ENCODE measurements around the gene C1orf159. TPM values are rescaled to one million over a fixed set of nuclear protein-coding genes. Genes with fewer than 3 reads are reported as not detected.

Gene C1orf159
- polyA plus RNA-seq, 3 donors: 3.0 to 18.8 (median 3.3) TPM

- peaks cover 56 to 84% (median 73%) of the 10 kb centered on the region in 3 donors for H3K27me3 Mint-ChIP-seq (ENCODE audit: low read depth in 3 of 3)
- no peaks in the 10 kb centered on the region for H3K79me2 ChIP-seq (ENCODE audit: insufficient read depth, low read length)
- WGBS (ENCODE audit: insufficient coverage): 56% methylated on average over 21 of the region's 24 CpGs
- no peak overlapping the region for H3K9ac ChIP-seq (ENCODE audit: insufficient read depth, low read length, poor library complexity, severe bottlenecking)
- peak overlapping the region in 1 of 2 donors; percentile 82 for H3K4me3 Mint-ChIP-seq
- peaks cover 6 to 62% of the 10 kb centered on the region in 2 donors for H3K27me3 ChIP-seq (ENCODE audit: control insufficient read depth in 2 of 2, insufficient read depth in 2 of 2, low read length in 2 of 2)
- H4K20me1 ChIP-seq (ENCODE audit: insufficient read depth, low read length): no peaks in the 10 kb centered on the region
- no peaks in the 10 kb centered on the region for H3K36me3 ChIP-seq (replicated peaks in 1 of 2; ENCODE audit: control insufficient read depth in 1 of 2, insufficient read depth in 2 of 2, low read length in 2 of 2)
- H3K4me1 ChIP-seq (ENCODE audit: control insufficient read depth in 1 of 2, insufficient read depth in 2 of 2, low read length in 2 of 2): peaks cover 29 to 37% of the 10 kb centered on the region in 2 donors
- no peak for TF ChIP-seq CTCF (IDR thresholded peaks at IDR 0.05)
- H3K27ac ChIP-seq (ENCODE audit: low read depth in 1 of 2, low read length in 2 of 2): peak overlapping the region in 1 of 2 donors; percentile 16
- H3K9me3 Mint-ChIP-seq: peaks cover 0 to 10% (median 4%) of the 10 kb centered on the region in 7 donors
- H3K9me3 ChIP-seq (replicated peaks in 1 of 2; ENCODE audit: control insufficient read depth in 1 of 2, insufficient read depth in 1 of 2, low read length in 2 of 2): peaks cover 0 to 3% of the 10 kb centered on the region in 2 donors
- no peak overlapping the region for H2AFZ ChIP-seq (ENCODE audit: insufficient read depth, low read depth, low read length, poor library complexity, severe bottlenecking)
- H3K4me2 ChIP-seq (replicated peaks; ENCODE audit: extremely low read depth, low read length, poor library complexity, severe bottlenecking): no peak overlapping the region
- intact Hi-C loops (cut with micrococcal nuclease): loop anchor here (5.0 to 10.0 kb wide), 2 partner anchors 79 to 81 kb away; partner anchors contain the start of gene PERM1 (in 2 of the 2)
- no peak for DNase-seq
- H3K27ac Mint-ChIP-seq: peak overlapping the region in 4 of 7 donors; percentile 30 to 86 (median 54)
- peaks cover 0 to 2% of the 10 kb centered on the region in 2 donors for H3K36me3 Mint-ChIP-seq
- H3K4me1 Mint-ChIP-seq: peaks cover 21% of the 10 kb centered on the region
- no peak overlapping the region for H3K4me3 ChIP-seq (replicated peaks in 1 of 3; ENCODE audit: low read depth in 2 of 3, low read length in 3 of 3)
Measured at GRCh38 chr1:1063261-1063944, 52.5 kb downstream of the C1orf159 start.

- 17% methylated on average over 17 of the region's 29 CpGs for WGBS (ENCODE audit: insufficient coverage)
- H2AFZ ChIP-seq (ENCODE audit: insufficient read depth, low read depth, low read length, poor library complexity, severe bottlenecking): no peak overlapping the region
Measured at GRCh38 chr1:1062348-1063163, 53.3 kb downstream of the C1orf159 start.

More at GRCh38 chr1:1062348-1063163, 53.3 kb downstream of the C1orf159 start:
- no peak overlapping the region for H3K4me2 ChIP-seq (replicated peaks; ENCODE audit: extremely low read depth, low read length, poor library complexity, severe bottlenecking)
- no peak for DNase-seq
- no peak overlapping the region for H3K27ac ChIP-seq (ENCODE audit: low read depth in 1 of 2, low read length in 2 of 2)
- Mint-ChIP-seq H3K9me3 (peaks cover 0 to 10% (median 5%) of the 10 kb centered on the region in 7 donors), H3K27me3 (ENCODE audit: low read depth in 3 of 3) (peaks cover 60 to 84% (median 75%) of the 10 kb centered on the region in 3 donors), H3K27ac (peak overlapping the region in 4 of 7 donors; percentile 3 to 58 (median 40)), H3K4me3 (peak overlapping the region; percentile 27 to 82), H3K36me3 (peaks cover 0 to 4% of the 10 kb centered on the region in 2 donors), H3K4me1 (peaks cover 20% of the 10 kb centered on the region)
- no peaks in the 10 kb centered on the region for H3K36me3 ChIP-seq (replicated peaks in 1 of 2; ENCODE audit: control insufficient read depth in 1 of 2, insufficient read depth in 2 of 2, low read length in 2 of 2)
- no peaks in the 10 kb centered on the region for H3K79me2 ChIP-seq (ENCODE audit: insufficient read depth, low read length)
- H4K20me1 ChIP-seq (ENCODE audit: insufficient read depth, low read length): no peaks in the 10 kb centered on the region
- TF ChIP-seq CTCF (IDR thresholded peaks at IDR 0.05): no peak
- no peak overlapping the region for H3K4me3 ChIP-seq (replicated peaks in 1 of 3; ENCODE audit: low read depth in 2 of 3, low read length in 3 of 3)
- peaks cover 26 to 34% of the 10 kb centered on the region in 2 donors for H3K4me1 ChIP-seq (ENCODE audit: control insufficient read depth in 1 of 2, insufficient read depth in 2 of 2, low read length in 2 of 2)
- intact Hi-C loops (cut with micrococcal nuclease): loop anchor here (5.0 to 10.0 kb wide), 2 partner anchors 78 to 80 kb away; partner anchors contain the start of gene PERM1 (in 2 of the 2)
- peak overlapping the region; percentile 15 for H3K9ac ChIP-seq (ENCODE audit: insufficient read depth, low read length, poor library complexity, severe bottlenecking)
- H3K27me3 ChIP-seq (ENCODE audit: control insufficient read depth in 2 of 2, insufficient read depth in 2 of 2, low read length in 2 of 2): peaks cover 6 to 59% of the 10 kb centered on the region in 2 donors
- peaks cover 0 to 3% of the 10 kb centered on the region in 2 donors for H3K9me3 ChIP-seq (replicated peaks in 1 of 2; ENCODE audit: control insufficient read depth in 1 of 2, insufficient read depth in 1 of 2, low read length in 2 of 2)
